Activated CD8-positive, alpha-beta memory T cell treated with anti-CD3 and anti-CD28 coated beads, Interleukin-2, amount 10 ng/mL, durations not matched to agents 7 days and 5 days (primary cell): ENCODE results near the gene GCK. TPM values are rescaled to one million over a fixed set of nuclear protein-coding genes. Genes with fewer than 3 reads are reported as not detected.

Source experiments
- ATAC-seq: fragments of 150-1000 bp; cut with Tn5 transposase; one replicate; pipeline ENCODE4 v1.10.0; 2021; ENCODE audit warnings: moderate library complexity
- CTCF ChIA-PET: fragments of 350-600 bp; sonication (Branson Sonifier 250); formaldehyde crosslinking; loops from one replicate; lab custom pipeline; 2021; ENCODE audit warnings: antibody characterized with exemption; lab: Charles Lee
- DNase-seq: peaks from one replicate; pipeline ENCODE4 v3.0.0-alpha.2; 2020
- H3K27ac Mint-ChIP-seq: one replicate; pipeline ENCODE4 v1.8.0; 2021; ENCODE audit warnings: mild to moderate bottlenecking, mixed read lengths
- H3K27me3 Mint-ChIP-seq: one replicate; pipeline ENCODE4 v1.8.0; 2021; ENCODE audit warnings: mixed read lengths
- H3K36me3 Mint-ChIP-seq: one replicate; pipeline ENCODE4 v1.8.0; 2021; ENCODE audit warnings: mild to moderate bottlenecking, mixed read lengths
- H3K4me1 Mint-ChIP-seq: one replicate; pipeline ENCODE4 v1.8.0; 2021; ENCODE audit warnings: mixed read lengths
- H3K4me3 Mint-ChIP-seq: one replicate; pipeline ENCODE4 v1.8.0; 2021; ENCODE audit warnings: mild to moderate bottlenecking, moderate library complexity, mixed read lengths
- H3K9me3 Mint-ChIP-seq: one replicate; pipeline ENCODE4 v1.8.0; 2022; ENCODE audit warnings: low read depth, mixed read lengths
- total RNA-seq, 2 experiments: library from RNA; stranded (reverse); gene quantifications; one replicate each; pipeline ENCODE4 v1.2.3, GENCODE V29; 2021

GCK gene
- total RNA-seq, 2 experiments from 2014 or later, result 0.23 TPM; not detected in 1

DNA sequence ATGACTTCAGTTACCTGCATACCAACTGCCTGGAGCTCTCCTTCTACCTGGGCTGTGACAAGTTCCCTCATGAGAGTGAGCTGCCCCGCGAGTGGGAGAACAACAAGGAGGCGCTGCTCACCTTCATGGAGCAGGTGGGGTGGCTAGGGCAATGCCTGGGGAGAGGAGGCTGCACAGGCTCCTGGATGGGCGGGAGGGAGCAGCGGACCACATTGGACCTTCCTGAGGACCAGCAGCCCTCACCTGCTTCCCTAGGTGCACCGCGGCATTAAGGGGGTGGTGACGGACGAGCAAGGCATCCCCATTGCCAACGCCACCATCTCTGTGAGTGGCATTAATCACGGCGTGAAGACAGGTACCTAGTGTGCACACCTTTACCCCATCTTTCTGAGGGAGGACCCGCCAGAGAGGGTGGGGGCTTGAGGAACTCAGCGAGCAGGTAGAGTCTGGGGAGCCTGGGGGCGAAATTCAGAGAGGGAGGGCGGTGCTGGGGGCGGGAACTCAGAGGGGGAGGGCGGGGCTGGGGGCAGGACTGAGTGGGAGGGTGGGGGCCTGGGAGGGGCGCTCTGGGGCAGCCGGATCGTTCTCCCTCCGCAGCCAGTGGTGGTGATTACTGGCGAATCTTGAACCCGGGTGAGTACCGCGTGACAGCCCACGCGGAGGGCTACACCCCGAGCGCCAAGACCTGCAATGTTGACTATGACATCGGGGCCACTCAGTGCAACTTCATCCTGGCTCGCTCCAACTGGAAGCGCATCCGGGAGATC, 76.1 kb downstream of the GCK start:
- H3K36me3 Mint-ChIP-seq, result peaks cover 12% of the 10 kb centered on the region
- DNase-seq, result no peak
- CTCF ChIA-PET, result no interaction called here

DNA sequence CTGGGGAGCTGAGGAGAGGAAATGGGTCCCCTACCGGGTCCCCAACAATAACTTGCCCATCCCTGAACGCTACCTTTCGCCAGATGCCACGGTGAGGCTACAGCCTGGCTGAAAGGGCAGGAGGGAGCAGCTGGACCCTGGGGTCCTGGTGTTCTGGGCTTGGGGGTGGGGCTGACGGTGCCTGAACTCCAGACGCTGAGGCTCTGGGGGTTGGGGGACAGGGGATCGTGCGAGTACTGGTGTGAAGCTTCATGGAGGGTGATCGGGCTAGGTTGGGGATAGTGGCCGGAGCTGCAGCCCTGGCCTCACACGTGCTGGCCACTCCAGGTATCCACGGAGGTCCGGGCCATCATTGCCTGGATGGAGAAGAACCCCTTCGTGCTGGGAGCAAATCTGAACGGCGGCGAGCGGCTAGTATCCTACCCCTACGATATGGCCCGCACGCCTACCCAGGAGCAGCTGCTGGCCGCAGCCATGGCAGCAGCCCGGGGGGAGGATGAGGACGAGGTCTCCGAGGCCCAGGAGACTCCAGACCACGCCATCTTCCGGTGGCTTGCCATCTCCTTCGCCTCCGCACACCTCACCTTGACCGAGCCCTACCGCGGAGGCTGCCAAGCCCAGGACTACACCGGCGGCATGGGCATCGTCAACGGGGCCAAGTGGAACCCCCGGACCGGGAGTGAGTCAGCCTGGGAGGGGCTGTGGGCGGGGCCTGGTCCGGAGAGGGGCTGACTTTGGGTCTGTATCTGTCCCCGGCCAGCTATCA, 76.8 kb downstream of the GCK start:
- Mint-ChIP-seq H3K4me3 (no peak overlapping the region), H3K9me3 (no peaks in the 10 kb centered on the region)

More for the DNA sequence above, 76.1 kb downstream of the GCK start:
- no peak for ATAC-seq
- Mint-ChIP-seq H3K9me3 (no peaks in the 10 kb centered on the region), H3K4me1 (peaks cover 2% of the 10 kb centered on the region), H3K27ac (no peak overlapping the region), H3K4me3 (no peak overlapping the region), H3K27me3 (no peaks in the 10 kb centered on the region)

DNA sequence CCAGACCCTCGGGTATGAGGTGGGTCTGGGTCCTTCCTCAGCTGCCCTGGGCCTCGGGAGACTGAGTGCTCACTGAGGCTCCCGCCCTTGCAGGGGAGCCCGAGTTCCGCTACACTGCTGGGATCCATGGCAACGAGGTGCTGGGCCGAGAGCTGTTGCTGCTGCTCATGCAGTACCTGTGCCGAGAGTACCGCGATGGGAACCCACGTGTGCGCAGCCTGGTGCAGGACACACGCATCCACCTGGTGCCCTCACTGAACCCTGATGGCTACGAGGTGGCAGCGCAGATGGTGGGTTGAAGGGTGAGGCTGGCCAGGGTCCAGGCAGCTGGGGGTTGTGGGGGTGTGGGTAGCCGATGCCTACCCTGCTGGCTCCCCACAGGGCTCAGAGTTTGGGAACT, 77.5 kb downstream of the GCK start:
- CTCF ChIA-PET, result interaction anchor here (1.1 kb wide), 1 partner anchor 14 kb away, joined by 3 read pairs; no protein-coding TSS in a partner anchor

More for the DNA sequence above, 76.8 kb downstream of the GCK start:
- ATAC-seq (no peak), DNase-seq (no peak)
- Mint-ChIP-seq H3K27me3 (no peaks in the 10 kb centered on the region), H3K4me1 (no peaks in the 10 kb centered on the region), H3K36me3 (peaks cover 8% of the 10 kb centered on the region), H3K27ac (no peak overlapping the region)
- CTCF ChIA-PET, result no interaction called here

DNA sequence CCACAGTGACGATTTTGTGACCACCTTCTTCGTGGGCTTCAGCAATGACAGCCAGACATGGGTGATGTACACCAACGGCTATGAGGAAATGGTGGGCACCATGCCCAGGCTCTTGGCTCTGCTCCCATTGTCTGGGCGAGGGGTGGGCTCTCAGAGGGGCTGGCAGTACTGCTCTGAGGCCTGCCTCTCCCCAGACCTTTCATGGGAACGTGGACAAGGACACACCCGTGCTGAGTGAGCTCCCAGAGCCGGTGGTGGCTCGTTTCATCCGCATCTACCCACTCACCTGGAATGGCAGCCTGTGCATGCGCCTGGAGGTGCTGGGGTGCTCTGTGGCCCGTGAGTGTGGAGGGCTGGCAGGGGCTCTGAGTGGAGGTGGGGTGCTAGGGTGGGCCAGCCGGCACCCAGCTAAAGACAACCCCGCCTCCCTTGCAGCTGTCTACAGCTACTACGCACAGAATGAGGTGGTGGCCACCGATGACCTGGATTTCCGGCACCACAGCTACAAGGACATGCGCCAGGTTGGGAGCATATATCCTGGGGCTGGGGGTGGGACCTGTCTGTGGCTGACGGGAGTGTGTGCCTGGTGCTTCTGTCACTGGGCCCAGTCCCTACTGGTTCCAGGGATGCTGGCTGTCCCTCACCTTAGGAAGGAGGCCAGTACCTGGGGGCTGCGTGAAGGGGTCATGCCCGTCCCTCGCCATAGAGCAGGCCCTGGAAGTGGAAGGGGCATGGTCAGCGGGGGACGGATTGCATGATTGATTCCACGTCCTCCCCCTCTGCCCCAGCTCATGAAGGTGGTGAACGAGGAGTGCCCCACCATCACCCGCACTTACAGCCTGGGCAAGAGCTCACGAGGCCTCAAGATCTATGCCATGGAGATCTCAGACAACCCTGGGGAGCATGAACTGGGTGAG, 78.3 kb downstream of the GCK start:
- ATAC-seq (no peak), DNase-seq (no peak)
- H3K4me3 Mint-ChIP-seq, result no peak overlapping the region
- no peaks in the 10 kb centered on the region for H3K9me3 Mint-ChIP-seq
- CTCF ChIA-PET, result interaction anchor here (1.1 kb wide), 1 partner anchor 14 kb away, joined by 3 read pairs; no protein-coding TSS in a partner anchor
- no peak overlapping the region for H3K27ac Mint-ChIP-seq
- peaks cover under 1% of the 10 kb centered on the region for H3K27me3 Mint-ChIP-seq
- no peaks in the 10 kb centered on the region for H3K4me1 Mint-ChIP-seq
- peaks cover 5% of the 10 kb centered on the region for H3K36me3 Mint-ChIP-seq

More for the DNA sequence above, 77.5 kb downstream of the GCK start:
- H3K36me3 Mint-ChIP-seq, result peaks cover 5% of the 10 kb centered on the region
- no peak overlapping the region for H3K4me3 Mint-ChIP-seq
- DNase-seq (no peak), ATAC-seq (no peak)
- H3K27me3 Mint-ChIP-seq, result no peaks in the 10 kb centered on the region
- H3K27ac Mint-ChIP-seq, result no peak overlapping the region
- no peaks in the 10 kb centered on the region for H3K4me1 Mint-ChIP-seq
- H3K9me3 Mint-ChIP-seq, result no peaks in the 10 kb centered on the region

DNA sequence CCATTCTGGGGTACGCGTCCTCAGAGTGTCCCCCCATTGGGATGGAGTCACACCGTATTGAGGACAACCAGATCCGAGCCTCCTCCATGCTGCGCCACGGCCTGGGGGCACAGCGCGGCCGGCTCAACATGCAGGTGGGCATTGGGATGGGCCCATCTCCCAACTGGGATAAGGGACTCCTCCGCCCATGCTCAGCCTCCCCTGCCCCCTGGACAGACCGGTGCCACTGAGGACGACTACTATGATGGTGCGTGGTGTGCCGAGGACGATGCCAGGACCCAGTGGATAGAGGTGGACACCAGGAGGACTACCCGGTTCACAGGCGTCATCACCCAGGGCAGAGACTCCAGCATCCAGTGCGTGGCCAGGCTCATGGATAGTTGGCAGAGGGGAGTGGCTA, 79.2 kb downstream of the GCK start:
- Mint-ChIP-seq H3K27ac (no peak overlapping the region), H3K4me1 (peaks cover 4% of the 10 kb centered on the region), H3K4me3 (no peak overlapping the region), H3K36me3 (peaks cover 5% of the 10 kb centered on the region), H3K27me3 (peaks cover 10% of the 10 kb centered on the region), H3K9me3 (no peaks in the 10 kb centered on the region)
- CTCF ChIA-PET, result interaction anchor here (0.8 kb wide), 1 partner anchor 11 kb away, joined by 3 read pairs; no protein-coding TSS in a partner anchor
- ATAC-seq, result no peak
- DNase-seq, result no peak

DNA sequence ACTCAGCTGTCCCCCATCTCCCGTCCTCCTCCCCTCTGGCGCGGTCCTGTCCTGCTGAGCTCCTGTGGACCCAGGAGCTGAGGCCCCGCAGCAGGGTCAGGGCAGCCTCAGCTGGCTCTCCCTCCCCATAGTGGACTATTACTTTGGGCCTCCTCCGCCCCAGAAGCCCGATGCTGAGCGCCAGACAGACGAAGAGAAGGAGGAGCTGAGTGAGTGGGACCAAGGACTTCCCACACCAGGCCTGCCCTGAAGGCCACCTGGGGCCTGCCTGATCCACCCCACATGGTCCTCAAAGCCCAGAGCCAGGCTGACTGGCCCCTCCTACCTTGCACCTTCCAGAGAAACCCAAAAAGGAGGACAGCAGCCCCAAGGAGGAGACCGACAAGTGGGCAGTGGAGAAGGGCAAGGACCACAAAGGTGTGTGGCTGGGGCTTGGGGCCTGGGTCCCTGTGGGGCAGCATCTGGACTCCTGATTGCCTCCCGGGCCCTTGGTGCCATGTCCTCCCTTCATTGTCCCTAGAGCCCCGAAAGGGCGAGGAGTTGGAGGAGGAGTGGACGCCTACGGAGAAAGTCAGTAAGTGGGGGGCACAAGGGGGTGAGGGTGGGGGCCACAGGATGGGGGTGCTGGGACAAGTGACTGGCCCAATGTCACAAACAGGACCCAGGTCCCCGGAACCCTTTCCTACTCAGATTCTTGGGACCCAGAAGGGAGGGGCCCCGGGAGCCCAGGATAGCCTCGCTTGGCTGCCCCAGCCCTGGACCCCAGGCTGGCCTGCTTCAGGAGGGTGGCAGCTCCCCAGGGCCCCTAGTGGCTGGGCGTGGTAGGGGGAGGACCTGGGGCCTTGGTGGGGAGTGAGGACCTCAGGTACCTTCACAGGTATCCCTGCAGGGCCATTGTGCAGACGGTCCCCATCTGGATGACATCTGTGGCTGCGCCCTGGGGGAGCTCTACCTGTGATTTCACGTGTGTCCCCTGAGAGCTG, 80.2 kb downstream of the GCK start:
- H3K27ac Mint-ChIP-seq, result no peak overlapping the region
- peaks cover 13% of the 10 kb centered on the region for H3K27me3 Mint-ChIP-seq
- no peaks in the 10 kb centered on the region for H3K9me3 Mint-ChIP-seq
- no peak for DNase-seq
- no peak overlapping the region for H3K4me3 Mint-ChIP-seq
- peaks cover 4% of the 10 kb centered on the region for H3K4me1 Mint-ChIP-seq
- no peak for ATAC-seq
- CTCF ChIA-PET, result interaction anchor here (0.8 kb wide), 1 partner anchor 10 kb away, joined by 3 read pairs; no protein-coding TSS in a partner anchor
- H3K36me3 Mint-ChIP-seq, result peaks cover 5% of the 10 kb centered on the region

DNA sequence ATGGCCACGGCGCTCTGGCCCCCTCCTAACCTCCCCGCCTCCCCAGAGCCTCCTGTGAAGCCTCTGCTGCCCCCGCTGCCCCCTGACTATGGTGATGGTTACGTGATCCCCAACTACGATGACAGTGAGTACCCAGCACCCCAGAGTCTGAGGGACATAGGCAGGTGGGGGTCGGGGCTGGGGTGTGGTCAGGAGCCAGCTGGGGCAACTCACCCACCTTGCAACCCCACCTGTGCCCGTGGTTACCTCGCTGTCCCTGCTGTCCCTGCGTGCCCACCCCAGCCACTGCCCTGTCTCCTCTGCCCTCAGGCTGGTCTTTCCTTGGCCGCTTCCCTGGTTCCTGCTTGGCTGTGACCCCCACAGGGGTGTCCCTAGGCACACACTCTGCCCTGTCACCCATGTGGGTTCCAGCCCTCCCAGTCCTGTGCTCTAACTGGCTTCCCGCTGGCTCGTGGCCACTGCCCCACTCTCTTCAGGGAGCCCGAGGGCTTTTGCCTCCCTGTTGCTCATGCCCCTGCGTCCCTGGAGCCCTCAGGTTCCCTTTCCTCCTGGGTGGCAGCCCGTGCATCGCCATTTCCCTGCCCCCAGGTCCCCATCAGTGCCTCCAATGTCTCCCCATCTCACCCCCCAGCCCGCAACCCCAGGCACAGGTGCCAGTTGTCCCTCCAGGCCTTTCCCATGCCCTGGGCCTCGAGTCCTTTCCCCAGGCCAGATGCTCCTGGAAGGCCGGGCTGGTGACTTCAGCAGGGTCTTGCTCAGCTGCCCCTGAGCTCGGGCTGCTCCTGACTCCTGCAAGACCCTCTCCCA, 81.1 kb downstream of the GCK start:
- Mint-ChIP-seq H3K4me1 (peaks cover 4% of the 10 kb centered on the region), H3K9me3 (no peaks in the 10 kb centered on the region), H3K27ac (no peak overlapping the region), H3K27me3 (peaks cover 18% of the 10 kb centered on the region), H3K4me3 (no peak overlapping the region), H3K36me3 (no peaks in the 10 kb centered on the region)
- CTCF ChIA-PET, result interaction anchor here (1.1 kb wide), 1 partner anchor 10 kb away, joined by 3 read pairs; no protein-coding TSS in a partner anchor
- ATAC-seq (no peak), DNase-seq (no peak)

DNA sequence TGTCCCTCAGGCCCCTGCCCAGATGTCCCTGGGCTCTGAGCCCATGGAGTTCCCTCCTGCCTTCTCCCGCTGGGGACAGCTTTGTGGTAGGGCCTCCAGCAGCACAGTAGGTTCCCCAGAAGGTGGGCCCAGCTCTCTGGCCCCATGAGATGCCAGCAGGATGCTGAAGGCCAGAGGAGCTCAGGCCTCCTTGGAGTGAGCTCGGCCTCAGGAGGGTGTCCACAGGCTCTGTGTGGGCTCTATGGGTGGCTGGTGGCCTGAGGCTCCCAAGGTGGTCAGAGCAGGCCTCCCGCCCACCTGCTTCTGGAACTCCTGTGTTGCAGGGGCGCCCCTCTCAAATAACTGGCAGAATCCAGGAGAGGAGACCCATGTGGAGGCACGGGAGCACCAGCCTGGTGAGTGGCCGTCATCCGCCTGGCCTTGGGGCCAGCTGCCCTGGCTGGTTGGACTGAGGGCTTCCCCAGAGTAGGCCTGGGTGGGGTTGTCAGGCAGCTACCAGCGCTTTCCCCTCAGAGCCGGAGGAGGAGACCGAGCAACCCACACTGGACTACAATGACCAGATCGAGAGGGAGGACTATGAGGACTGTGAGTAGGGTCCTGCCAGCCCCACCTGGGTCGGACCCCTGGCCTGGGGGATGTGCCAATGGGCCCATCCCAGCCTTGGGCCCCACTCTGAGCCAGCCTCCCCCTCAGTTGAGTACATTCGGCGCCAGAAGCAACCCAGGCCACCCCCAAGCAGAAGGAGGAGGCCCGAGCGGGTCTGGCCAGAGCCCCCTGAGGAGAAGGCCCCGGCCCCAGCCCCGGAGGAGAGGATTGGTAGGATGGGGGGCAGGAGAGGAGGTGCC, 81.9 kb downstream of the GCK start:
- Mint-ChIP-seq H3K27ac (no peak overlapping the region), H3K27me3 (peaks cover 26% of the 10 kb centered on the region), H3K4me3 (no peak overlapping the region), H3K9me3 (no peaks in the 10 kb centered on the region), H3K36me3 (no peaks in the 10 kb centered on the region), H3K4me1 (peaks cover 4% of the 10 kb centered on the region)
- DNase-seq (no peak), ATAC-seq (no peak)
- CTCF ChIA-PET, result interaction anchor here (1.1 kb wide), 1 partner anchor 10 kb away, joined by 3 read pairs; no protein-coding TSS in a partner anchor

DNA sequence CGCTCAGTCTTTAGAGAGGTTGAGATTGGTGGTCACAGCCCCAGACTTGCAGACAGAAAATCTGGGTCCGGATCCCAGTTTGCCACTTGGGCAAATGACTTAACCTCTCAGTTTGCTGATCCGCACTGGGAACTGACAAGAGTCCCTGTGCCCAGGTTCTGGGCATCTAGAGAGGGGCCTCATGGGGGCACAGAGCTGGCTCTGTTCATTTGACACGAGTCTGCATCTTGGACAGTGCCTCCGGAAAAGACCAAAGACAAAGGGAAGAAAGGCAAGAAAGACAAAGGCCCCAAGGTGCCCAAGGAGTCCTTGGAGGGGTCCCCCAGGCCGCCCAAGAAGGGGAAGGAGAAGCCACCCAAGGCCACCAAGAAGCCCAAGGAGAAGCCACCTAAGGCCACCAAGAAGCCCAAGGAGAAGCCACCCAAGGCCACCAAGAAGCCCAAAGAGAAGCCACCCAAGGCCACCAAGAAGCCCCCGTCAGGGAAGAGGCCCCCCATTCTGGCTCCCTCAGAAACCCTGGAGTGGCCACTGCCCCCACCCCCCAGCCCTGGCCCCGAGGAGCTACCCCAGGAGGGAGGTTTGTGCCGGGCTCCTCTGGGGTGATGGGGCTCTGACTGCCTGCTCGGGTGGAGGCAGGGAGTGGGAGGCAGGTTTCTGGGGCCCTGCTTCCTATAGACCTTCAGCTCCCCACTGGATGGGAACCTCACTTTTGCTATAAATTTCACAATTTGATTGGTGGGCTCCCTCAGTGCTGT, 82.8 kb downstream of the GCK start:
- H3K4me1 Mint-ChIP-seq, result peaks cover 4% of the 10 kb centered on the region
- CTCF ChIA-PET, result interaction anchor here (1.1 kb wide), 1 partner anchor 9 kb away, joined by 3 read pairs; no protein-coding TSS in a partner anchor
- DNase-seq, result no peak
- H3K4me3 Mint-ChIP-seq, result no peak overlapping the region
- no peak for ATAC-seq
- peaks cover 29% of the 10 kb centered on the region for H3K27me3 Mint-ChIP-seq
- no peaks in the 10 kb centered on the region for H3K36me3 Mint-ChIP-seq
- H3K9me3 Mint-ChIP-seq, result no peaks in the 10 kb centered on the region
- H3K27ac Mint-ChIP-seq, result no peak overlapping the region

DNA sequence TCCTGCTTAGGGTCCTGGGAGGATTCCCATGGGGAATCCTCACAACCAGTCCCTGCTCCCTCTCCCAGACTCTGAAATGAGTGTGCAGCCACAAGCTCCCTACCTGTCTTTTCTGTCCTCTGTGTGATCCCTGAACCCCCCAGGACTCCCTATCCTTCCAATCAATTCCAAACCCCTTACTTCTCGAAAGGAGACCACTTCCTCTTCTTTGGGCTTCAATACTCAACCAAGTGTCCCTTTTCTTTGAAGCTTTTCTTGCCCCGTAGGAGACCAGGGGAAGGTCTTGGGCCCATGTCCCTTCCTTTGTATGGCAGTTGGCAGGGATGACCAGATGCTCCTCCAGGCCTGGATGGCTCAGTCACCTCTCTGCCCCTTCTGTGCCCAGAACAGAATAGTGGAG, 83.4 kb downstream of the GCK start:
- H3K36me3 Mint-ChIP-seq, result no peaks in the 10 kb centered on the region
- no peak overlapping the region for H3K27ac Mint-ChIP-seq
- CTCF ChIA-PET, result no interaction called here
- ATAC-seq (no peak), DNase-seq (no peak)
- peak overlapping the region; percentile 22 for H3K4me3 Mint-ChIP-seq
- H3K4me1 Mint-ChIP-seq, result peaks cover 4% of the 10 kb centered on the region
- no peaks in the 10 kb centered on the region for H3K9me3 Mint-ChIP-seq
- peaks cover 29% of the 10 kb centered on the region for H3K27me3 Mint-ChIP-seq
